Adipocyte (in vitro differentiated cells): ENCODE measurements around the gene ATP1B3.
"Not testable (repeated sequence)": the region's sequence is repeated elsewhere in the genome, so short reads cannot be mapped to it uniquely, and the experiment has no call there.

Source experiments
- DNase-seq: peaks from one replicate; pipeline ENCODE4 v3.0.0-alpha.2; 2015; ENCODE audit warnings: low read depth
- H3K27me3 ChIP-seq: replicated peaks from 2 replicates; pipeline ENCODE4 v1.7.0; 2013; ENCODE audit warnings: mild to moderate bottlenecking, low read length, moderate library complexity; ENCODE audit not compliant: control insufficient read depth, insufficient read depth
- H3K36me3 ChIP-seq: 2 replicates; pipeline ENCODE4 v1.7.0; 2013; ENCODE audit warnings: low read length, mild to moderate bottlenecking, moderate library complexity; ENCODE audit not compliant: control insufficient read depth, insufficient read depth, severe bottlenecking
- H3K4me1 ChIP-seq: 2 replicates; pipeline ENCODE4 v1.7.0; 2013; ENCODE audit warnings: mild to moderate bottlenecking, low read length, moderate library complexity; ENCODE audit not compliant: control insufficient read depth, insufficient read depth
- H3K4me3 ChIP-seq: 2 replicates; pipeline ENCODE4 v1.7.0; 2013; ENCODE audit warnings: mild to moderate bottlenecking, low read length, moderate library complexity
- H3K9ac ChIP-seq: 2 replicates; pipeline ENCODE4 v1.7.0; 2013; ENCODE audit warnings: mild to moderate bottlenecking, low read length, moderate library complexity
- H3K9me3 ChIP-seq: 2 replicates; pipeline ENCODE4 v1.7.0; 2013; ENCODE audit warnings: mild to moderate bottlenecking, low read length, moderate library complexity; ENCODE audit not compliant: control insufficient read depth

ATP1B3 gene

GRCh38 chr3:141913150-141913811 lies 36.8 kb downstream of the ATP1B3 start:
- peaks cover 9% of the 10 kb centered on the region for H3K4me1 ChIP-seq
- DNase-seq: peak; percentile 77
- no peak overlapping the region for H3K9ac ChIP-seq
- no peak overlapping the region for H3K4me3 ChIP-seq
- H3K27me3 ChIP-seq: no peaks in the 10 kb centered on the region
- H3K36me3 ChIP-seq: peaks cover 52% of the 10 kb centered on the region
- no peaks in the 10 kb centered on the region for H3K9me3 ChIP-seq

- no peak overlapping the region for H3K4me3 ChIP-seq
- H3K9me3 ChIP-seq: no peaks in the 10 kb centered on the region
- H3K4me1 ChIP-seq: peaks cover 9% of the 10 kb centered on the region
- H3K9ac ChIP-seq: no peak overlapping the region
- no peak for DNase-seq
- no peaks in the 10 kb centered on the region for H3K27me3 ChIP-seq
- peaks cover 48% of the 10 kb centered on the region for H3K36me3 ChIP-seq
Measured at GRCh38 chr3:141914311-141914710, 37.9 kb downstream of the ATP1B3 start.

GRCh38 chr3:141915016-141915415 lies 38.6 kb downstream of the ATP1B3 start:
- Histone ChIP-seq H3K36me3 (peaks cover 48% of the 10 kb centered on the region), H3K4me1 (peaks cover 9% of the 10 kb centered on the region), H3K9ac (no peak overlapping the region), H3K4me3 (no peak overlapping the region), H3K27me3 (no peaks in the 10 kb centered on the region), H3K9me3 (no peaks in the 10 kb centered on the region)
- peak; percentile 20 for DNase-seq

GRCh38 chr3:141915766-141916165 lies 39.3 kb downstream of the ATP1B3 start:
- Histone ChIP-seq H3K9me3 (no peaks in the 10 kb centered on the region), H3K36me3 (peaks cover 52% of the 10 kb centered on the region), H3K27me3 (no peaks in the 10 kb centered on the region), H3K4me1 (peaks cover 9% of the 10 kb centered on the region), H3K9ac (no peak overlapping the region), H3K4me3 (no peak overlapping the region)
- no peak for DNase-seq

- peaks cover 61% of the 10 kb centered on the region for H3K36me3 ChIP-seq
- no peak for DNase-seq
- H3K9me3 ChIP-seq: no peaks in the 10 kb centered on the region
- H3K4me1 ChIP-seq: peaks cover 7% of the 10 kb centered on the region
- no peaks in the 10 kb centered on the region for H3K27me3 ChIP-seq
- H3K4me3 ChIP-seq: no peak overlapping the region
- H3K9ac ChIP-seq: no peak overlapping the region
Measured at GRCh38 chr3:141920701-141921100, 44.3 kb downstream of the ATP1B3 start.

- Histone ChIP-seq H3K9ac (no peak overlapping the region), H3K9me3 (no peaks in the 10 kb centered on the region), H3K4me1 (peaks cover 5% of the 10 kb centered on the region), H3K4me3 (no peak overlapping the region), H3K27me3 (no peaks in the 10 kb centered on the region), H3K36me3 (peaks cover 59% of the 10 kb centered on the region)
- DNase-seq: no peak
Measured at GRCh38 chr3:141921316-141921715, 44.9 kb downstream of the ATP1B3 start.

GRCh38 chr3:141925677-141926076 lies 49.2 kb downstream of the ATP1B3 start:
- not testable (repeated sequence) for H3K4me3 ChIP-seq, H3K9ac ChIP-seq, H3K27me3 ChIP-seq, H3K4me1 ChIP-seq, H3K9me3 ChIP-seq, DNase-seq
- H3K36me3 ChIP-seq: peaks cover 41% of the 10 kb centered on the region

- Histone ChIP-seq H3K9me3 (no peaks in the 10 kb centered on the region), H3K9ac (no peak overlapping the region), H3K27me3 (no peaks in the 10 kb centered on the region), H3K4me3 (no peak overlapping the region), H3K4me1 (peaks cover 5% of the 10 kb centered on the region), H3K36me3 (peaks cover 35% of the 10 kb centered on the region)
- DNase-seq: no peak
Measured at GRCh38 chr3:141926929-141927328, 50.5 kb downstream of the ATP1B3 start.

GRCh38 chr3:141928631-141929270 lies 52.3 kb downstream of the ATP1B3 start:
- H3K9ac ChIP-seq: no peak overlapping the region
- no peak for DNase-seq
- H3K27me3 ChIP-seq: no peaks in the 10 kb centered on the region
- no peaks in the 10 kb centered on the region for H3K9me3 ChIP-seq
- H3K4me1 ChIP-seq: peaks cover 5% of the 10 kb centered on the region
- peaks cover 25% of the 10 kb centered on the region for H3K36me3 ChIP-seq
- no peak overlapping the region for H3K4me3 ChIP-seq

- Histone ChIP-seq H3K36me3 (peaks cover 23% of the 10 kb centered on the region), H3K9me3 (no peaks in the 10 kb centered on the region), H3K27me3 (no peaks in the 10 kb centered on the region), H3K4me3 (no peak overlapping the region), H3K4me1 (peaks cover 5% of the 10 kb centered on the region), H3K9ac (no peak overlapping the region)
- no peak for DNase-seq
Measured at GRCh38 chr3:141929341-141929995, 53.0 kb downstream of the ATP1B3 start.

- peaks cover 4% of the 10 kb centered on the region for H3K4me1 ChIP-seq
- no peak for DNase-seq
- H3K36me3 ChIP-seq: peaks cover 13% of the 10 kb centered on the region
Measured at GRCh38 chr3:141930801-141931200, 54.4 kb downstream of the ATP1B3 start.

More at GRCh38 chr3:141930801-141931200, 54.4 kb downstream of the ATP1B3 start:
- no peaks in the 10 kb centered on the region for H3K27me3 ChIP-seq
- H3K4me3 ChIP-seq: no peak overlapping the region
- no peak overlapping the region for H3K9ac ChIP-seq
- H3K9me3 ChIP-seq: no peaks in the 10 kb centered on the region
